ENCODE data around the gene SCEL. TPM values are rescaled to one million over a fixed set of nuclear protein-coding genes. Genes with fewer than 3 reads are reported as not detected.

Gene SCEL
- total and polyA plus RNA-seq, 2 of the 4 experiments (the other 2 are of a cell fraction), result not detected

DNA sequence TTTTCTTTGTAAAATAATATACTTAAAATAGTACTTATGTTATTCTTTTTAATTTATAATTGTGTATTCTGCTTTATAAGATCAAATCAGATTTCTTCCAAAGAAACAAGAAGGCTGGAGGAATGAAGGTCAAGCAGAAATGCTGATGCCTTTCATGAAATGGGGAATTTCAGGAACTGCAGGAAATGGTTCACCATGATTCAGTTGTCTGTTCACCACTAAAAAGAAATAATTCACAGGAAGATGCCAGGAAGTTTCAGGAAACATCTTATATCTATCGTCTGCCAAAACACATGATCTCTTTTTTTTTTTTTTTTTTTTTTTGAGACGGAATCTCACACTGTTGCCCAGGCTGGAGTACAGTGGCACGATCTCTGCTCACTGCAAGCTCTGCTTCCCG is 15.7 kb upstream of the SCEL start:
- H3K36me3 ChIP-seq (ENCODE audit: control insufficient read depth, insufficient read depth, low read length), result no peaks in the 10 kb centered on the region
- no peak for DNase-seq
- H2BK20ac ChIP-seq (ENCODE audit: low read depth, low read length), result no peak overlapping the region
- dilution Hi-C loops (cut with HindIII; ENCODE audit: low sequenced_read_pairs, unreplicated experiment) (no loop called here), intact Hi-C loops (cut with micrococcal nuclease) (no loop called here), in situ Hi-C loops (cut with MboI; ENCODE audit: low sequenced_read_pairs) (no loop called here)
- H2AFZ ChIP-seq (replicated peaks; ENCODE audit: low read length, poor library complexity), result no peak overlapping the region
- no peak overlapping the region for H3K4me3 ChIP-seq (ENCODE audit: insufficient read depth, low read depth, low read length)
- H3K9ac ChIP-seq (ENCODE audit: low read depth, low read length), result no peak overlapping the region
- H3K14ac ChIP-seq (replicated peaks; ENCODE audit: low read depth, low read length), result no peak overlapping the region
- H3K9me1 ChIP-seq (ENCODE audit: insufficient read depth, low read length), result no peaks in the 10 kb centered on the region
- ChIA-PET CTCF (no interaction called here), POLR2A (ENCODE audit: unreplicated experiment) (no interaction called here)
- H4K5ac ChIP-seq (ENCODE audit: low read depth, low read length), result no peak overlapping the region
- no peak for ATAC-seq (ENCODE audit: low read depth)
- no peaks in the 10 kb centered on the region for H3K27me3 ChIP-seq (ENCODE audit: control insufficient read depth, insufficient read depth, low read length)
- H3K79me1 ChIP-seq (ENCODE audit: low read depth in 1 of 2, low read length in 2 of 2), result no peaks in the 10 kb centered on the region
- no peaks in the 10 kb centered on the region for H4K20me1 ChIP-seq (ENCODE audit: insufficient read depth, low read length)
- TF ChIP-seq RAD21 (IDR thresholded peaks at IDR 0.05; ENCODE audit: low read length) (no peak), RFX5 (IDR thresholded peaks at IDR 0.05; ENCODE audit: low read depth, low read length) (no peak), MAFK (IDR thresholded peaks at IDR 0.05; ENCODE audit: low read depth, low read length) (no peak), POLR2A (IDR thresholded peaks at IDR 0.05; ENCODE audit: low read depth, low read length) (no peak)
- no peak overlapping the region for H3K4ac ChIP-seq (ENCODE audit: low read depth, low read length)
- no peaks in the 10 kb centered on the region for H3K9me3 ChIP-seq (ENCODE audit: control insufficient read depth, insufficient read depth, low read length)
- no peak overlapping the region for H3K18ac ChIP-seq (ENCODE audit: low read depth, low read length)
- H3K4me2 ChIP-seq (ENCODE audit: low read depth, low read length), result no peak overlapping the region
- no peak overlapping the region for H3K23ac ChIP-seq (ENCODE audit: low read depth, low read length)
- BruUV-seq (replicated peaks), result no TSS peak
- no peak overlapping the region for H2BK120ac ChIP-seq (ENCODE audit: low read depth, low read length)
- H2BK5ac ChIP-seq (ENCODE audit: low read depth, low read length, poor library complexity, severe bottlenecking), result no peak overlapping the region
- no CpG with 5 or more reads among the region's 4 CpGs for WGBS, 2 experiments (ENCODE audit: extremely low coverage in 2 of 2, insufficient read length in 1 of 2)
- no peaks in the 10 kb centered on the region for H3K4me1 ChIP-seq (ENCODE audit: control insufficient read depth, insufficient read depth, low read length)
- no peak overlapping the region for H3K27ac ChIP-seq (ENCODE audit: insufficient read depth, low read length)
- no peak overlapping the region for H3K56ac ChIP-seq (ENCODE audit: extremely low read depth, insufficient read depth, low read length)
- no peak overlapping the region for H2BK15ac ChIP-seq (ENCODE audit: low read depth, low read length)
- H2AK5ac ChIP-seq (ENCODE audit: low read depth, low read length), result no peak overlapping the region
- no peak overlapping the region for H4K8ac ChIP-seq (ENCODE audit: low read depth in 2 of 2, low read length in 2 of 2)
- no peak overlapping the region for H4K91ac ChIP-seq (ENCODE audit: insufficient read depth, low read depth, low read length)
- no peak overlapping the region for H2AK9ac ChIP-seq (replicated peaks; ENCODE audit: low read depth, low read length, poor library complexity)

Data from IMR-90 (cell line).